Measurements from ENCODE around the gene PPP1R37. TPM values are rescaled to one million over a fixed set of nuclear protein-coding genes. Genes with fewer than 3 reads are reported as not detected.
A peak's percentile ranks its signal among the peaks of the same experiment; 100 is the strongest.

The PPP1R37 gene
- total and polyA plus RNA-seq, 2 of the 13 experiments (the other 11 are each of a cell fraction or from before 2014, with no cell fraction given), result 9.0 to 14.3 TPM

DNA sequence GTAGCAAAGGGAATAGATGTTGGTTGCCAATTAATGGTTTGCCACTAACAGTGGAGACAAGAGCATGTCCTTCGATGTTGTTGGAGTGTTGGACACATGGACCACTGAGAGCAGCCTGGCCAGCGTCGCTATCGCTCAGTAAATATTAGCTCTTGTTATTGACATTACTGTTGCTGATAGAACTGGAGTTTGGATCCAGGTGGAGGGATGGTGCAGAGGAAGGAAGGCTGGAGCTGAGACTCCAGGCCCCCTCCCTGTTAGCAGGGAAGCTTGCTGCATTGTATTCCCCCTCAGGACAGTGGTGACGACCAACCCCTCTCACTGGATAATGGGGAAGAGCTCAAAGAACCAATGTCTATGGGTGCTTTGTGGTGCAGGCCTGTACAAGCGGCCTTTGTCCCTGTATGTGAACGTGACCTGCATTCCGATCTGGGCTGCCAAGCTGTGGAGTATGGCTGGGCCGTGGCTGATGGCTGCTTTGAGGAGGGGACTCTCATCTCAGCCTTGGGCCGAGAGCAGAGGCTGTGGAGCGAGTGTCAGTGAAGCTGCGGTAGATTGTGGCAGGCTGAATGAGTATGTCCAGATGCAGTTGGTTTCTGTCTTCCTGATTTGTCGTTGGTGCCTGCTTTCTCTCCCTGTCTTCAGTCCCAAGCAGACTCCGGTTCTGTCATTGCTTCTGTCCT lies 47.2 kb upstream of the PPP1R37 start (continued):
- TF ChIP-seq, protein P1, sequence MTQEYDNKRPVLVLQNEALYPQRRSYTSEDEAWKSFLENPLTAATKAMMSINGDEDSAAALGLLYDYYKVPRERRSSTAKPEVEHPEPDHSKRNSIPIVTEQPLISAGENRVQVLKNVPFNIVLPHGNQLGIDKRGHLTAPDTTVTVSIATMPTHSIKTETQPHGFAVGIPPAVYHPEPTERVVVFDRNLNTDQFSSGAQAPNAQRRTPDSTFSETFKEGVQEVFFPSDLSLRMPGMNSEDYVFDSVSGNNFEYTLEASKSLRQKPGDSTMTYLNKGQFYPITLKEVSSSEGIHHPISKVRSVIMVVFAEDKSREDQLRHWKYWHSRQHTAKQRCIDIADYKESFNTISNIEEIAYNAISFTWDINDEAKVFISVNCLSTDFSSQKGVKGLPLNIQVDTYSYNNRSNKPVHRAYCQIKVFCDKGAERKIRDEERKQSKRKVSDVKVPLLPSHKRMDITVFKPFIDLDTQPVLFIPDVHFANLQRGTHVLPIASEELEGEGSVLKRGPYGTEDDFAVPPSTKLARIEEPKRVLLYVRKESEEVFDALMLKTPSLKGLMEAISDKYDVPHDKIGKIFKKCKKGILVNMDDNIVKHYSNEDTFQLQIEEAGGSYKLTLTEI (CRISPR knock-in tag; conservative IDR thresholded peaks at IDR 0.05), result no peak
- TF ChIP-seq POLR2AphosphoS2 (IDR thresholded peaks at IDR 0.05; ENCODE audit: low read depth, low read length) (no peak), SOX6 (IDR thresholded peaks at IDR 0.05) (no peak), SOX6 (CRISPR knock-in tag; IDR thresholded peaks at IDR 0.05) (peak; percentile 93), EP300 (IDR thresholded peaks at IDR 0.05; ENCODE audit: low read depth in 2 of 2, low read length in 2 of 2) (peak in 1 of 2 experiments; percentile 83; a peak in 3 of 4 replicates), EP300 (CRISPR knock-in tag; IDR thresholded peaks at IDR 0.05; ENCODE audit: borderline replicate concordance) (peak; percentile 72), RFX5 (IDR thresholded peaks at IDR 0.05; ENCODE audit: low read depth, low read length) (no peak), ZZZ3 (CRISPR knock-in tag; IDR thresholded peaks at IDR 0.05; ENCODE audit: borderline replicate concordance) (no peak), MTA1 (CRISPR knock-in tag; IDR thresholded peaks at IDR 0.05; ENCODE audit: borderline replicate concordance) (peak; percentile 87; the same call in 1 of the 2 replicates), ZSCAN22 (CRISPR knock-in tag; IDR thresholded peaks at IDR 0.05) (0 out of 2 replicates have a peak, but pooled peaks have one; percentile 38), ZNF776 (CRISPR knock-in tag; IDR thresholded peaks at IDR 0.05) (no peak), TEAD2 (CRISPR knock-in tag; IDR thresholded peaks at IDR 0.05) (no peak), RNF2 (conservative IDR thresholded peaks at IDR 0.05; ENCODE audit: low read depth) (no peak), ZNF225 (CRISPR knock-in tag; IDR thresholded peaks at IDR 0.05) (no peak), ZBTB21 (CRISPR knock-in tag; IDR thresholded peaks at IDR 0.05) (no peak), ZNF790 (CRISPR knock-in tag; IDR thresholded peaks at IDR 0.05; ENCODE audit: borderline replicate concordance) (no peak), RFX1 (IDR thresholded peaks at IDR 0.05) (no peak), ZNF460 (CRISPR knock-in tag; IDR thresholded peaks at IDR 0.05; ENCODE audit: borderline replicate concordance) (no peak; the same call in 1 of the 2 replicates), ZNF530 (CRISPR knock-in tag; IDR thresholded peaks at IDR 0.05; ENCODE audit: low read depth) (0 out of 2 replicates have a peak, but pooled peaks have one; percentile 57)
- TF ChIP-seq, protein P2, sequence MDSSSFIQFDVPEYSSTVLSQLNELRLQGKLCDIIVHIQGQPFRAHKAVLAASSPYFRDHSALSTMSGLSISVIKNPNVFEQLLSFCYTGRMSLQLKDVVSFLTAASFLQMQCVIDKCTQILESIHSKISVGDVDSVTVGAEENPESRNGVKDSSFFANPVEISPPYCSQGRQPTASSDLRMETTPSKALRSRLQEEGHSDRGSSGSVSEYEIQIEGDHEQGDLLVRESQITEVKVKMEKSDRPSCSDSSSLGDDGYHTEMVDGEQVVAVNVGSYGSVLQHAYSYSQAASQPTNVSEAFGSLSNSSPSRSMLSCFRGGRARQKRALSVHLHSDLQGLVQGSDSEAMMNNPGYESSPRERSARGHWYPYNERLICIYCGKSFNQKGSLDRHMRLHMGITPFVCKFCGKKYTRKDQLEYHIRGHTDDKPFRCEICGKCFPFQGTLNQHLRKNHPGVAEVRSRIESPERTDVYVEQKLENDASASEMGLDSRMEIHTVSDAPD (CRISPR knock-in tag; IDR thresholded peaks at IDR 0.05), result 0 out of 2 replicates have a peak, but pooled peaks have one; percentile 69
- TF ChIP-seq, protein P3, sequence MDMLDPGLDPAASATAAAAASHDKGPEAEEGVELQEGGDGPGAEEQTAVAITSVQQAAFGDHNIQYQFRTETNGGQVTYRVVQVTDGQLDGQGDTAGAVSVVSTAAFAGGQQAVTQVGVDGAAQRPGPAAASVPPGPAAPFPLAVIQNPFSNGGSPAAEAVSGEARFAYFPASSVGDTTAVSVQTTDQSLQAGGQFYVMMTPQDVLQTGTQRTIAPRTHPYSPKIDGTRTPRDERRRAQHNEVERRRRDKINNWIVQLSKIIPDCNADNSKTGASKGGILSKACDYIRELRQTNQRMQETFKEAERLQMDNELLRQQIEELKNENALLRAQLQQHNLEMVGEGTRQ (IDR thresholded peaks at IDR 0.05; ENCODE audit: low read depth, low read length), result no peak
- TF ChIP-seq, protein P3 (CRISPR knock-in tag; IDR thresholded peaks at IDR 0.05; ENCODE audit: borderline replicate concordance), result no peak
- TF ChIP-seq, protein P4, sequence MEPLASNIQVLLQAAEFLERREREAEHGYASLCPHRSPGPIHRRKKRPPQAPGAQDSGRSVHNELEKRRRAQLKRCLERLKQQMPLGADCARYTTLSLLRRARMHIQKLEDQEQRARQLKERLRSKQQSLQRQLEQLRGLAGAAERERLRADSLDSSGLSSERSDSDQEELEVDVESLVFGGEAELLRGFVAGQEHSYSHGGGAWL (CRISPR knock-in tag; IDR thresholded peaks at IDR 0.05), result peak; percentile 46; the same call in 1 of the 2 replicates

All from HepG2 (cell line).